ENCODE measurements around the gene SLC9A8. TPM values are rescaled to one million over a fixed set of nuclear protein-coding genes. Genes with fewer than 3 reads are reported as not detected.

The SLC9A8 gene
- total RNA-seq, 1 donor from 2014 or later: 4.1 TPM

DNA sequence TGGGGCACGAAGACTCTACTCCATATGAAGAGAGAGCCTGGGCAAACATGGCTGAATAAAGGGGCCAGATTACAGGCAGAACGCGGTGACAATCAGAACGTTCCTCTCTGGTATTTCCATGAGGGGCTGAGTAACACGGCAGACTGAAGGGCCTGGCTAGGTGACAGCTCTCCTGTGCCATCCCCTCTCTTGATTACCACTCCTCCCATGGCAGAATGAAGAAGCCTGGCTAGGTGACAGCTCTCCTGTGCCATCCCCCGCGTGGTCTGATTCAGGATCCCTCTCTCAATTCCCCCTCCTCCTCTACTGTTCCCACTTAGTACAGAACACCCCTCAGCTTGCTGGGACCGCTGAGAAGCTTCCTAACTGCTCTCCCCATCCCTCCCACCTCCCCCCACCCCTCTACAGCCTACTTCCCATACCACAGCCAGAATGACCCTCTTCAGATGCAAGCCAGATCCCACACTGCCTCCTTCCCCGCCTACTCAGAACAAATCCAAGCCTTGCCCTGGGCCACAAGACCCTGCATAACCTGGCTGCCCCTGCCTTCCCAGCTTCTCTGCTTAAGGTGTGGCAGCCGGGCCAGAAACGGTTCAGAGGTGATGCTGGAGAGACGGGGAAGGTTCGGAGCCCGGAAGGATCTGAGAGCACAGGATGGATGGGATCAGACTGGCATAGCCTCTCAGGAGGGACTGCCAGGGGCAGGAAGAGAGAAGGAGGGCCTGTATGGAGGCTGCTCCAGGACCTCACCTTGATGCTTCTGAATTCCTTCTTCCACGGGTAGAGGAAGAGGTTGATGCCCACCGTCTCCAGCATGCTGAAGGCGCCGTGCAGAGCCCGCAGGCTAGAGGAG lies 95.0 kb downstream of the SLC9A8 start:
- no peak overlapping the region for H3K27ac ChIP-seq
- peaks cover 39% of the 10 kb centered on the region for H3K79me2 ChIP-seq (ENCODE audit: low read depth)
- Mint-ChIP-seq H3K27me3 (ENCODE audit: insufficient read depth, low read depth) (peaks cover 2% of the 10 kb centered on the region), H3K27ac (peak overlapping the region; percentile 46), H3K4me1 (peaks cover 23% of the 10 kb centered on the region), H3K4me3 (no peak overlapping the region), H3K9me3 (no peaks in the 10 kb centered on the region), H3K36me3 (peaks cover 5% of the 10 kb centered on the region)
- H3K4me1 ChIP-seq: peaks cover 5% of the 10 kb centered on the region
- peaks cover 25% of the 10 kb centered on the region for H4K20me1 ChIP-seq (ENCODE audit: low read depth)
- H3K4me2 ChIP-seq: no peak overlapping the region
- no peaks in the 10 kb centered on the region for H3K27me3 ChIP-seq
- DNase-seq (ENCODE audit: low spot score): no peak
- H3K4me3 ChIP-seq: no peak overlapping the region
- H3K36me3 ChIP-seq: no peaks in the 10 kb centered on the region
- no peak for TF ChIP-seq EZH2phosphoT487 (IDR thresholded peaks at IDR 0.05)
- no peak for TF ChIP-seq EZH2 (IDR thresholded peaks at IDR 0.05)
- TF ChIP-seq, protein P1, sequence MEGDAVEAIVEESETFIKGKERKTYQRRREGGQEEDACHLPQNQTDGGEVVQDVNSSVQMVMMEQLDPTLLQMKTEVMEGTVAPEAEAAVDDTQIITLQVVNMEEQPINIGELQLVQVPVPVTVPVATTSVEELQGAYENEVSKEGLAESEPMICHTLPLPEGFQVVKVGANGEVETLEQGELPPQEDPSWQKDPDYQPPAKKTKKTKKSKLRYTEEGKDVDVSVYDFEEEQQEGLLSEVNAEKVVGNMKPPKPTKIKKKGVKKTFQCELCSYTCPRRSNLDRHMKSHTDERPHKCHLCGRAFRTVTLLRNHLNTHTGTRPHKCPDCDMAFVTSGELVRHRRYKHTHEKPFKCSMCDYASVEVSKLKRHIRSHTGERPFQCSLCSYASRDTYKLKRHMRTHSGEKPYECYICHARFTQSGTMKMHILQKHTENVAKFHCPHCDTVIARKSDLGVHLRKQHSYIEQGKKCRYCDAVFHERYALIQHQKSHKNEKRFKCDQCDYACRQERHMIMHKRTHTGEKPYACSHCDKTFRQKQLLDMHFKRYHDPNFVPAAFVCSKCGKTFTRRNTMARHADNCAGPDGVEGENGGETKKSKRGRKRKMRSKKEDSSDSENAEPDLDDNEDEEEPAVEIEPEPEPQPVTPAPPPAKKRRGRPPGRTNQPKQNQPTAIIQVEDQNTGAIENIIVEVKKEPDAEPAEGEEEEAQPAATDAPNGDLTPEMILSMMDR (IDR thresholded peaks at IDR 0.05): no peak
- no peak overlapping the region for H2AFZ ChIP-seq (replicated peaks)
- H3K9me3 ChIP-seq (ENCODE audit: low read depth): no peaks in the 10 kb centered on the region
- no peak overlapping the region for H3K9ac ChIP-seq
- no peaks in the 10 kb centered on the region for H3F3A ChIP-seq (ENCODE audit: low read depth)

DNA sequence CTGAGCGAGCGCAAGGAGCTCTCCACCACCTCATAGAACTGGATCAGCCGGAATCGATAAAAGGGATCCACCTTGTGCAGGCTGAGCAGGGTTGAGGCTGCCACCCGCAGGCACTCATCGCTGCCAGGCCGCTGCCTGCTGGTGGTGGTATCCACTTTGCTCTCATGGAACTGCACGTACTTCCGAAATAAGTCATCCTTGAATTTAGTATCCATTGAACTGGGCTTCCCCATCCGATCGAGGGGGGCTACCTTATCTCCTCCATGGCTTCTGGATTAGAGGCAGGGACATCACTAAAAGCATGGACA lies 95.6 kb downstream of the SLC9A8 start:
- no peaks in the 10 kb centered on the region for H3K27me3 ChIP-seq
- H3K4me3 ChIP-seq: no peak overlapping the region
- Mint-ChIP-seq H3K9me3 (no peaks in the 10 kb centered on the region), H3K27ac (peak overlapping the region; percentile 9), H3K4me3 (no peak overlapping the region), H3K36me3 (peaks cover 5% of the 10 kb centered on the region), H3K4me1 (peaks cover 23% of the 10 kb centered on the region), H3K27me3 (ENCODE audit: insufficient read depth, low read depth) (peaks cover 2% of the 10 kb centered on the region)
- H3F3A ChIP-seq (ENCODE audit: low read depth): no peaks in the 10 kb centered on the region
- no peak overlapping the region for H3K27ac ChIP-seq
- TF ChIP-seq, protein P1 (IDR thresholded peaks at IDR 0.05): no peak
- TF ChIP-seq EZH2phosphoT487 (IDR thresholded peaks at IDR 0.05) (no peak), EZH2 (IDR thresholded peaks at IDR 0.05) (no peak)
- no peaks in the 10 kb centered on the region for H3K9me3 ChIP-seq (ENCODE audit: low read depth)
- H3K4me2 ChIP-seq: no peak overlapping the region
- peaks cover 5% of the 10 kb centered on the region for H3K4me1 ChIP-seq
- no peaks in the 10 kb centered on the region for H3K36me3 ChIP-seq
- no peak overlapping the region for H2AFZ ChIP-seq (replicated peaks)
- H3K79me2 ChIP-seq (ENCODE audit: low read depth): peaks cover 45% of the 10 kb centered on the region
- H4K20me1 ChIP-seq (ENCODE audit: low read depth): peaks cover 30% of the 10 kb centered on the region
- H3K9ac ChIP-seq: no peak overlapping the region
- DNase-seq (ENCODE audit: low spot score): no peak

GRCh38 chr20:49909499-49910339 lies 97.1 kb downstream of the SLC9A8 start:
- Mint-ChIP-seq H3K4me1 (peaks cover 37% of the 10 kb centered on the region), H3K4me3 (peak overlapping the region; percentile 61), H3K27ac (peak overlapping the region; percentile 85)

More at GRCh38 chr20:49909499-49910339, 97.1 kb downstream of the SLC9A8 start:
- no peak overlapping the region for H3K4me2 ChIP-seq
- Mint-ChIP-seq H3K36me3 (peaks cover 5% of the 10 kb centered on the region), H3K9me3 (no peaks in the 10 kb centered on the region), H3K27me3 (ENCODE audit: insufficient read depth, low read depth) (peaks cover 2% of the 10 kb centered on the region)
- H3K9ac ChIP-seq: no peak overlapping the region
- H3K27me3 ChIP-seq: no peaks in the 10 kb centered on the region
- peaks cover 60% of the 10 kb centered on the region for H3K79me2 ChIP-seq (ENCODE audit: low read depth)
- TF ChIP-seq, protein P1 (IDR thresholded peaks at IDR 0.05): peak; percentile 55
- no peak for TF ChIP-seq EZH2phosphoT487 (IDR thresholded peaks at IDR 0.05)
- no peak for TF ChIP-seq EZH2 (IDR thresholded peaks at IDR 0.05)
- peak; percentile 71 for DNase-seq (ENCODE audit: low spot score)
- no peak overlapping the region for H2AFZ ChIP-seq (replicated peaks)
- no peaks in the 10 kb centered on the region for H3K9me3 ChIP-seq (ENCODE audit: low read depth)
- peaks cover 5% of the 10 kb centered on the region for H3K4me1 ChIP-seq
- no peaks in the 10 kb centered on the region for H3K36me3 ChIP-seq
- H3K4me3 ChIP-seq: no peak overlapping the region
- H3F3A ChIP-seq (ENCODE audit: low read depth): peaks cover 8% of the 10 kb centered on the region
- H4K20me1 ChIP-seq (ENCODE audit: low read depth): peaks cover 45% of the 10 kb centered on the region
- H3K27ac ChIP-seq: no peak overlapping the region
